Measurements from ENCODE around the gene GLOD4. TPM values are rescaled to one million over a fixed set of nuclear protein-coding genes. Genes with fewer than 3 reads are reported as not detected.

Gene GLOD4
- polyA plus RNA-seq, 1 experiment = 15.8 TPM

GRCh38 chr17:802481-802880 is 20.4 kb upstream of the GLOD4 start:
- POLR2A ChIA-PET = no interaction called here
- Histone ChIP-seq H3K4me3 (ENCODE audit: low read depth, low read length) (no peak overlapping the region), H3K27me3 (ENCODE audit: control insufficient read depth, insufficient read depth, low read length) (no peaks in the 10 kb centered on the region), H3K36me3 (ENCODE audit: control insufficient read depth, insufficient read depth, low read length) (peaks cover 40% of the 10 kb centered on the region)
- TF ChIP-seq CTCF (IDR thresholded peaks at IDR 0.05; ENCODE audit: insufficient read depth, low read depth, low read length) = no peak
- no peak for DNase-seq (ENCODE audit: low read depth)
- CTCF ChIA-PET = no interaction called here

DNA sequence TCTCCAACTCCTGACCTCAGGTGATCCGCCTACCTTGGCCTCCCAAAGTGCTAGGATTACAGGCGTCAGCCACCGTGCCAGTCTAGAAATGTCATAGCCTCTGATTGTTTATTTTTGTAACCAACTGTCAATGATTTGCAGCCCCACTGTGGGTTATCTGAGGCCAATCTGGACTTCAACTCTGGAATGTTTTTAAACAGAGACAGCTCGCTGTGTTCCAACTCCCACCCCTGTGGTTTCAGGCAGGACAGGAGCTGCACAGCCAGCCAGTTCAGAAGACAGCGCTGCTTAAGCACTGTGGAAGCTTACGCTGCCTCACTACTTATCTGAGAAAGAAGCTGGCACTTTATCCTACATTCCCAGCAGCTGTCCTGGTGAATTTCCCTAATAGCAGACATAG is 19.6 kb upstream of the GLOD4 start:
- Histone ChIP-seq H3K36me3 (ENCODE audit: control insufficient read depth, insufficient read depth, low read length) (peaks cover 40% of the 10 kb centered on the region), H3K4me3 (ENCODE audit: low read depth, low read length) (no peak overlapping the region), H3K27me3 (ENCODE audit: control insufficient read depth, insufficient read depth, low read length) (no peaks in the 10 kb centered on the region)
- ChIA-PET POLR2A (no interaction called here), CTCF (interaction anchor here (0.6 to 1.1 kb wide), 3 partner anchors 10 to 178 kb away, joined by 3 to 4 read pairs (median 3); partner anchors contain the start of gene NXN)
- no peak for TF ChIP-seq CTCF (IDR thresholded peaks at IDR 0.05; ENCODE audit: insufficient read depth, low read depth, low read length)
- no peak for DNase-seq (ENCODE audit: low read depth)

GRCh38 chr17:800446-801242 is 18.6 kb upstream of the GLOD4 start:
- DNase-seq (ENCODE audit: low read depth) = no peak
- H3K36me3 ChIP-seq (ENCODE audit: control insufficient read depth, insufficient read depth, low read length) = peaks cover 42% of the 10 kb centered on the region
- no peak for TF ChIP-seq CTCF (IDR thresholded peaks at IDR 0.05; ENCODE audit: insufficient read depth, low read depth, low read length)
- H3K27me3 ChIP-seq (ENCODE audit: control insufficient read depth, insufficient read depth, low read length) = no peaks in the 10 kb centered on the region
- ChIA-PET CTCF (interaction anchor here (0.7 kb wide), 1 partner anchor 9 kb away, joined by 3 read pairs; no protein-coding TSS in a partner anchor), POLR2A (interaction anchor here (0.7 kb wide), 1 partner anchor 178 kb away, joined by 3 read pairs; no protein-coding TSS in a partner anchor)
- no peak overlapping the region for H3K4me3 ChIP-seq (ENCODE audit: low read depth, low read length)

DNA sequence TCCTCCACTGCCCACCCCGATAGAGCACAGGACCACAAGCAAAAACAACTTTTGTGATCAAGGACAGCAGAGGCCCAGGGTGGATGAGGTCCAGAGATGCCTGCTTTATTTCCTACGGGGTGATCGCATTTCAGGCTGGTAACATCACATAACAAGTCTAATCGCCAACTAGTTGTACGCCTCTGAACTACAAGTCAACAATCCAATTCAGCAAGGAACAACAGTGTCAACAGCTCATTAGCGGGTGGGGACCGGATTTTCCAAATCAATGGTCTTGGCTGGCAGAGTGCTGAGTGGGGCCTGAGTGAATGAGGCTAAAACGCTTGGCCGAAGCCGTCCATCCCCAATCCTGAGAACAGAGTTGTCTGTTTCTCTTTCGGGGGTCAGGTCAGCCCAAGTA is 17.2 kb upstream of the GLOD4 start:
- TF ChIP-seq CTCF (IDR thresholded peaks at IDR 0.05; ENCODE audit: insufficient read depth, low read depth, low read length) = no peak
- CTCF ChIA-PET = interaction anchor here (0.7 to 2.6 kb wide), 2 partner anchors 94 to 181 kb away, joined by 3 to 22 read pairs; partner anchors contain the start of gene NXN
- POLR2A ChIA-PET = no interaction called here
- no peaks in the 10 kb centered on the region for H3K27me3 ChIP-seq (ENCODE audit: control insufficient read depth, insufficient read depth, low read length)
- no peak overlapping the region for H3K4me3 ChIP-seq (ENCODE audit: low read depth, low read length)
- peaks cover 37% of the 10 kb centered on the region for H3K36me3 ChIP-seq (ENCODE audit: control insufficient read depth, insufficient read depth, low read length)
- no peak for DNase-seq (ENCODE audit: low read depth)

- ChIA-PET CTCF (interaction anchor here (0.9 to 2.6 kb wide), 2 partner anchors 182 to 198 kb away, joined by 3 to 22 read pairs; partner anchors contain the start of genes NXN and TIMM22), POLR2A (no interaction called here)
- no peak for TF ChIP-seq CTCF (IDR thresholded peaks at IDR 0.05; ENCODE audit: insufficient read depth, low read depth, low read length)
- Histone ChIP-seq H3K36me3 (ENCODE audit: control insufficient read depth, insufficient read depth, low read length) (peaks cover 29% of the 10 kb centered on the region), H3K4me3 (ENCODE audit: low read depth, low read length) (no peak overlapping the region), H3K27me3 (ENCODE audit: control insufficient read depth, insufficient read depth, low read length) (no peaks in the 10 kb centered on the region)
- DNase-seq (ENCODE audit: low read depth) = no peak
Observed at GRCh38 chr17:798246-798645, 16.2 kb upstream of the GLOD4 start.
